ENCODE data around the gene LY6G6D.
A peak's percentile ranks its signal among the peaks of the same experiment; 100 is the strongest.

DNA sequence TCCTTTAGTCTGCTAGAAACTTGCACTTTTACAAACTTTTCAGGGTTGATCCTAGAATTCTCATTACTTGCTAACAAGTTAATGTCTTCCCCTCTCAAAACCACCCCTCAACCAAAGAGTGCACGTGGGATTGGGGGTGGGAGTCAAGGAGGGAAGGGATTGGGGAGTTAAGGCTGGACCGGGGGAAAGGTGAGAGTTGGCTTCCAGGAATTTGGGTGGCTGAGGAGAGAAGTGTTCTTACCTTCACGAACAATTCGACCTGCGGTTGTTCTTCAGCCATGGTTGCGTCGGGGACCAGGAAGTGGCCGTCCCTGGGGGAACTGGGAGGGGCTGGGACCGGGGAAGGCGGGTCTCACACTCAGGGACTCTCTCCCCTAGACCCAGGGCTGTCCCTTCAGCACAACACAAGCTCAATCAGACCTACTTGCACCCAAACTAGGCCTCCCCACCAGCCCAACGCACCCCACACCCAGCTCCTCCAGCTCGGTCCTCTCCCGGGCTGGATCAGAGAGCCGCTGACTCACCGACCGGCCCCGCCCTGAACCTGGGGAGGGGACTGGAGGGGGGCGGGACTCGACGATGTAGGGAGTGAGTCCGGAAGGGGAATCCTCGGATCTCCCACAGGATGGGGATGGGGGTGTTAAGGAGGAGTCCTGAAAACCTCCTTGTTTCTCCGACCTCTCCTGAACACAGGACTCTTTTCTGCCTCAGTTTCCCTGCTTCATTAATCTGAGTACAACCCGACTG is 21.0 kb downstream of the LY6G6D start, which contains the start of gene CLIC1:
- peak; percentile 92 to 95 for TF ChIP-seq POLR2A (IDR thresholded peaks at IDR 0.05)
- peak in 1 of 2 donors; percentile 97 for TF ChIP-seq EP300 (IDR thresholded peaks at IDR 0.05)

All from tibial nerve (tissue), 3 donors.